Trophoblast cell (in vitro differentiated cells and primary cell): ENCODE measurements around the gene DNMT3A.

Source experiments
- DNase-seq, 2 donors: peaks; one replicate each; pipeline ENCODE4 v3.0.0-alpha.2; 2016
- H2AFZ ChIP-seq: 2 replicates; pipeline ENCODE4 v1.6.1; 2013; ENCODE audit warnings: low read length, moderate library complexity, mild to moderate bottlenecking; ENCODE audit not compliant: insufficient read depth, poor library complexity
- H2AK5ac ChIP-seq: 2 replicates; pipeline ENCODE4 v1.6.1; 2013; ENCODE audit warnings: mild to moderate bottlenecking, low read length
- H2BK120ac ChIP-seq: 2 replicates; pipeline ENCODE4 v1.6.1; 2013; ENCODE audit warnings: low read length, mild to moderate bottlenecking, moderate library complexity; ENCODE audit not compliant: insufficient read depth, poor library complexity
- H2BK12ac ChIP-seq: 2 replicates; pipeline ENCODE4 v1.6.1; 2013; ENCODE audit warnings: mild to moderate bottlenecking, low read length, moderate library complexity
- H2BK5ac ChIP-seq: 2 replicates; pipeline ENCODE4 v1.6.1; 2013; ENCODE audit warnings: low read length, low read depth, moderate library complexity, mild to moderate bottlenecking; ENCODE audit not compliant: poor library complexity
- H3K14ac ChIP-seq: 2 replicates; pipeline ENCODE4 v1.6.1; 2013; ENCODE audit warnings: mild to moderate bottlenecking, low read length
- H3K18ac ChIP-seq: 2 replicates; pipeline ENCODE4 v1.6.1; 2013; ENCODE audit warnings: mild to moderate bottlenecking, low read length
- H3K23ac ChIP-seq: 2 replicates; pipeline ENCODE4 v1.6.1; 2013; ENCODE audit warnings: low read length
- H3K27ac ChIP-seq: 2 replicates; pipeline ENCODE4 v1.5.1; 2013; ENCODE audit warnings: low read depth, mild to moderate bottlenecking, inconsistent platforms, low read length, moderate library complexity
- H3K27me3 ChIP-seq: 2 replicates; pipeline ENCODE4 v1.6.1; 2013; ENCODE audit warnings: inconsistent platforms, mild to moderate bottlenecking, low read length, moderate library complexity; ENCODE audit not compliant: insufficient read depth
- H3K36me3 ChIP-seq, 2 experiments: 1 replicate in 1 of 2; 2 replicates in 1 of 2; pipeline ENCODE4 v1.6.1; 2013; ENCODE audit warnings: low read length in 2 of 2, mild to moderate bottlenecking in 2 of 2, moderate library complexity in 1 of 2; ENCODE audit not compliant: insufficient read depth in 2 of 2, control insufficient read depth in 1 of 2
- H3K4ac ChIP-seq: 2 replicates; pipeline ENCODE4 v1.6.1; 2013; ENCODE audit warnings: low read depth, mild to moderate bottlenecking, low read length, moderate library complexity
- H3K4me1 ChIP-seq, 2 experiments: 1 replicate in 1 of 2; 2 replicates in 1 of 2; pipeline ENCODE4 v1.6.1; 2013; ENCODE audit warnings: low read length in 2 of 2, mild to moderate bottlenecking in 2 of 2, moderate library complexity in 1 of 2; ENCODE audit not compliant: insufficient read depth in 2 of 2, control insufficient read depth in 1 of 2
- H3K4me2 ChIP-seq: 2 replicates; pipeline ENCODE4 v1.6.1; 2013; ENCODE audit warnings: inconsistent platforms, mild to moderate bottlenecking, low read length, moderate library complexity
- H3K4me3 ChIP-seq: 2 replicates; pipeline ENCODE4 v1.5.1; 2013; ENCODE audit warnings: mild to moderate bottlenecking, low read depth, low read length, inconsistent platforms
- H3K79me1 ChIP-seq: one replicate; pipeline ENCODE4 v1.6.1; 2013; ENCODE audit warnings: low read length
- H3K79me2 ChIP-seq: 2 replicates; pipeline ENCODE4 v1.6.1; 2013; ENCODE audit warnings: low read length, mild to moderate bottlenecking; ENCODE audit not compliant: control insufficient read depth, insufficient read depth, poor library complexity
- H3K9ac ChIP-seq: 2 replicates; pipeline ENCODE4 v1.6.1; 2013; ENCODE audit warnings: mild to moderate bottlenecking, low read length
- H3K9me3 ChIP-seq: 2 replicates; pipeline ENCODE4 v1.6.1; 2013; ENCODE audit warnings: low read depth, mild to moderate bottlenecking, control low read depth, inconsistent platforms, low read length; ENCODE audit not compliant: insufficient read depth
- H4K12ac ChIP-seq: 2 replicates; pipeline ENCODE4 v1.6.1; 2013; ENCODE audit warnings: low read depth, mild to moderate bottlenecking, low read length, moderate library complexity
- H4K8ac ChIP-seq: 2 replicates; pipeline ENCODE4 v1.6.1; 2013; ENCODE audit warnings: low read depth, mild to moderate bottlenecking, low read length, moderate library complexity
- H4K91ac ChIP-seq: one replicate; pipeline ENCODE4 v1.6.1; 2013; ENCODE audit warnings: low read depth, mild to moderate bottlenecking, low read length, moderate library complexity
- WGBS: extraction: QIAGEN DNeasy Blood & Tissue Kit; methylation state at CpG from one replicate; pipeline ENCODE4 v1.1.7; 2013; ENCODE audit warnings: missing lambda C conversion rate; ENCODE audit not compliant: insufficient read length, insufficient coverage; ENCODE audit errors: extremely low coverage; 5-methylcytosine and 5-hydroxymethylcytosine counted together

The DNMT3A gene

GRCh38 chr2:25333981-25334380, 7.7 kb downstream of the DNMT3A start:
- no CpG with 5 or more reads among the region's 4 CpGs for WGBS
- no peaks in the 10 kb centered on the region for H3K79me2 ChIP-seq
- no peak overlapping the region for H2BK5ac ChIP-seq

GRCh38 chr2:25332571-25332970, 9.2 kb downstream of the DNMT3A start:
- H3K9ac ChIP-seq, result no peak overlapping the region
- H3K23ac ChIP-seq, result no peak overlapping the region
- no peak overlapping the region for H3K27ac ChIP-seq
- no peak overlapping the region for H4K91ac ChIP-seq
- H3K79me2 ChIP-seq, result no peaks in the 10 kb centered on the region
- no peak for DNase-seq
- H4K12ac ChIP-seq, result no peak overlapping the region
- no peak overlapping the region for H3K18ac ChIP-seq
- H2BK120ac ChIP-seq, result no peak overlapping the region
- no peaks in the 10 kb centered on the region for H3K79me1 ChIP-seq
- H3K9me3 ChIP-seq, result no peaks in the 10 kb centered on the region
- H2AFZ ChIP-seq, result no peak overlapping the region
- no peaks in the 10 kb centered on the region for H3K27me3 ChIP-seq
- no peak overlapping the region for H2BK5ac ChIP-seq
- H3K4me2 ChIP-seq, result no peak overlapping the region
- H3K4me3 ChIP-seq, result no peak overlapping the region
- no peak overlapping the region for H3K4ac ChIP-seq
- no peak overlapping the region for H2BK12ac ChIP-seq
- no peak overlapping the region for H4K8ac ChIP-seq
- no CpG with 5 or more reads among the region's 9 CpGs for WGBS
- no peak overlapping the region for H3K14ac ChIP-seq
- H2AK5ac ChIP-seq, result no peak overlapping the region
- no peaks in the 10 kb centered on the region for H3K4me1 ChIP-seq
- H3K36me3 ChIP-seq, result no peaks in the 10 kb centered on the region

More at GRCh38 chr2:25333981-25334380, 7.7 kb downstream of the DNMT3A start:
- Histone ChIP-seq H3K4me2 (no peak overlapping the region), H3K23ac (no peak overlapping the region), H3K14ac (no peak overlapping the region), H3K27ac (no peak overlapping the region), H3K9ac (no peak overlapping the region), H4K12ac (no peak overlapping the region), H4K8ac (no peak overlapping the region), H2BK12ac (no peak overlapping the region), H3K4me3 (no peak overlapping the region), H3K4ac (no peak overlapping the region), H2BK120ac (no peak overlapping the region), H3K36me3 (no peaks in the 10 kb centered on the region), H4K91ac (no peak overlapping the region), H3K9me3 (no peaks in the 10 kb centered on the region), H3K27me3 (no peaks in the 10 kb centered on the region), H2AK5ac (no peak overlapping the region), H3K79me1 (no peaks in the 10 kb centered on the region), H2AFZ (no peak overlapping the region), H3K18ac (no peak overlapping the region), H3K4me1 (no peaks in the 10 kb centered on the region)
- no peak for DNase-seq

GRCh38 chr2:25331686-25332365, 9.9 kb downstream of the DNMT3A start:
- WGBS, result no CpG with 5 or more reads among the region's 23 CpGs
- H3K4me2 ChIP-seq, result no peak overlapping the region
- H3K27me3 ChIP-seq, result no peaks in the 10 kb centered on the region
- H3K79me1 ChIP-seq, result no peaks in the 10 kb centered on the region
- no peak overlapping the region for H3K14ac ChIP-seq
- H4K8ac ChIP-seq, result no peak overlapping the region
- H3K9me3 ChIP-seq, result peaks cover under 1% of the 10 kb centered on the region
- no peak overlapping the region for H3K9ac ChIP-seq
- no peak overlapping the region for H3K27ac ChIP-seq
- H3K4ac ChIP-seq, result no peak overlapping the region
- no peak overlapping the region for H3K23ac ChIP-seq
- no peak overlapping the region for H2BK5ac ChIP-seq
- H4K91ac ChIP-seq, result no peak overlapping the region
- no peak overlapping the region for H3K4me3 ChIP-seq
- H2BK12ac ChIP-seq, result no peak overlapping the region
- no peak overlapping the region for H4K12ac ChIP-seq
- no peak overlapping the region for H3K18ac ChIP-seq
- no peak overlapping the region for H2AK5ac ChIP-seq
- no peak overlapping the region for H2BK120ac ChIP-seq
- no peak for DNase-seq
- H3K79me2 ChIP-seq, result no peaks in the 10 kb centered on the region
- no peaks in the 10 kb centered on the region for H3K36me3 ChIP-seq
- no peak overlapping the region for H2AFZ ChIP-seq
- no peaks in the 10 kb centered on the region for H3K4me1 ChIP-seq

- Histone ChIP-seq H4K8ac (no peak overlapping the region), H3K4me3 (no peak overlapping the region), H2AK5ac (no peak overlapping the region), H3K9me3 (peaks cover 6% of the 10 kb centered on the region), H2BK120ac (no peak overlapping the region), H3K36me3 (no peaks in the 10 kb centered on the region), H3K4me2 (no peak overlapping the region), H3K4ac (no peak overlapping the region), H4K12ac (no peak overlapping the region), H3K79me2 (no peaks in the 10 kb centered on the region), H2BK12ac (no peak overlapping the region), H3K9ac (no peak overlapping the region), H2BK5ac (no peak overlapping the region), H3K18ac (no peak overlapping the region), H4K91ac (no peak overlapping the region), H3K27me3 (no peaks in the 10 kb centered on the region), H3K4me1 (no peaks in the 10 kb centered on the region), H3K79me1 (no peaks in the 10 kb centered on the region), H2AFZ (no peak overlapping the region), H3K23ac (no peak overlapping the region), H3K27ac (no peak overlapping the region), H3K14ac (no peak overlapping the region)
- no peak for DNase-seq
- no CpG with 5 or more reads among the region's 4 CpGs for WGBS
These were observed 10.8 kb downstream of the DNMT3A start for GRCh38 chr2:25330937-25331336.
